Colonic mucosa (tissue), 4 donors: ENCODE measurements around the gene TSHZ1. TPM values are rescaled to one million over a fixed set of nuclear protein-coding genes. Genes with fewer than 3 reads are reported as not detected.

ENCODE experiments used
- DNase-seq: peaks from one replicate; pipeline ENCODE4 v3.0.0-alpha.2; 2020
- H3K27ac ChIP-seq: fragments of 200-600 bp; one replicate; pipeline ENCODE4 v1.8.0; 2021
- H3K27me3 ChIP-seq: fragments of 200-600 bp; one replicate; pipeline ENCODE4 v1.8.0; 2021
- H3K36me3 ChIP-seq: fragments of 200-600 bp; one replicate; pipeline ENCODE4 v1.8.0; 2021
- H3K4me1 ChIP-seq: fragments of 200-600 bp; one replicate; pipeline ENCODE4 v1.8.0; 2021; ENCODE audit warnings: mild to moderate bottlenecking
- H3K4me3 ChIP-seq: fragments of 200-600 bp; one replicate; pipeline ENCODE4 v1.8.0; 2021
- H3K9ac ChIP-seq, 2 donors: one replicate each; pipeline ENCODE4 v1.7.0; 2013; ENCODE audit warnings: control low read depth in 2 of 2, low read depth in 2 of 2, low read length in 2 of 2
- H3K9me3 ChIP-seq: fragments of 200-600 bp; one replicate; pipeline ENCODE4 v1.8.0; 2021
- CTCF ChIP-seq: fragments of 200-600 bp; IDR thresholded peaks from one replicate; pipeline ENCODE4 v1.8.0; 2022; ENCODE audit warnings: antibody characterized with exemption, mild to moderate bottlenecking
- intact Hi-C: fragments of 100-400 bp; cut with DNase I; formaldehyde crosslinking; loops from one replicate; pipeline ENCODE4 v1.14.1; 2022
- total RNA-seq, 2 donors: library from RNA; stranded (reverse); fragmentation: NEBNext Ultra II Directional in 1 of 2; extraction: Animal tissue kit (Norgen Biotek cat#: 25700) in 1 of 2; gene quantifications; one replicate each; pipeline ENCODE4 v1.2.1, GENCODE V29; 2021
- donor health status: healthy.
- donor health status: DM: no; HTN: no; CAD: no.
- donor health status: DM: no; HTN: no; CAD: no.

Gene TSHZ1
- total RNA-seq = 10 to 100 TPM; 16.6 to 34.3 TPM

- Histone ChIP-seq H3K27ac (peak within 1 kb of the TSS; percentile 99), H3K9ac (peak within 1 kb of the TSS; percentile 88 to 97), H3K27me3 (no peaks in the 10 kb centered on the region), H3K9me3 (no peaks in the 10 kb centered on the region), H3K4me3 (peak within 1 kb of the TSS; percentile 87), H3K4me1 (peaks cover 28% of the 10 kb centered on the region), H3K36me3 (no peaks in the 10 kb centered on the region)
- DNase-seq = peak; percentile 91
- intact Hi-C loops = no loop called here
- TF ChIP-seq CTCF = no peak
Observed at GRCh38 chr18:75210274-75211001, at the start of gene TSHZ1. Gene TSHZ1, plus strand, starts transcription at chr18:75210797. Its CDS starts 1,080 bp downstream, at chr18:75211877.

GRCh38 chr18:75161256-75162028 lies 49.2 kb upstream of the TSHZ1 start:
- DNase-seq = peak; percentile 53
- peak; percentile 13 for TF ChIP-seq CTCF
- Histone ChIP-seq H3K4me3 (peak overlapping the region; percentile 53), H3K36me3 (no peaks in the 10 kb centered on the region), H3K9me3 (no peaks in the 10 kb centered on the region), H3K9ac (peak overlapping the region; percentile 57 to 67), H3K27ac (no peak overlapping the region), H3K4me1 (no peaks in the 10 kb centered on the region), H3K27me3 (no peaks in the 10 kb centered on the region)
- intact Hi-C loops = loop anchor here (10.0 kb wide), 1 partner anchor 323 kb away; no protein-coding TSS in a partner anchor

GRCh38 chr18:75162467-75162866 lies 48.1 kb upstream of the TSHZ1 start:
- intact Hi-C loops = loop anchor here (10.0 kb wide), 1 partner anchor 322 kb away; no protein-coding TSS in a partner anchor
- no peaks in the 10 kb centered on the region for H3K4me1 ChIP-seq
- no peak for TF ChIP-seq CTCF
- no peak overlapping the region for H3K9ac ChIP-seq
- H3K9me3 ChIP-seq = no peaks in the 10 kb centered on the region
- no peak overlapping the region for H3K27ac ChIP-seq
- H3K36me3 ChIP-seq = no peaks in the 10 kb centered on the region
- DNase-seq = no peak
- H3K27me3 ChIP-seq = no peaks in the 10 kb centered on the region
- H3K4me3 ChIP-seq = no peak overlapping the region

GRCh38 chr18:75162978-75163377 lies 47.6 kb upstream of the TSHZ1 start:
- H3K27me3 ChIP-seq = no peaks in the 10 kb centered on the region
- no peaks in the 10 kb centered on the region for H3K9me3 ChIP-seq
- DNase-seq = no peak
- H3K4me3 ChIP-seq = no peak overlapping the region
- H3K27ac ChIP-seq = no peak overlapping the region
- no peak overlapping the region for H3K9ac ChIP-seq
- no peaks in the 10 kb centered on the region for H3K4me1 ChIP-seq
- no peak for TF ChIP-seq CTCF
- intact Hi-C loops = loop anchor here (10.0 kb wide), 1 partner anchor 322 kb away; no protein-coding TSS in a partner anchor
- H3K36me3 ChIP-seq = no peaks in the 10 kb centered on the region

GRCh38 chr18:75163736-75164135 lies 46.9 kb upstream of the TSHZ1 start:
- intact Hi-C loops = loop anchor here (10.0 kb wide), 1 partner anchor 321 kb away; no protein-coding TSS in a partner anchor
- Histone ChIP-seq H3K36me3 (no peaks in the 10 kb centered on the region), H3K9me3 (no peaks in the 10 kb centered on the region), H3K27me3 (no peaks in the 10 kb centered on the region), H3K9ac (no peak overlapping the region), H3K27ac (no peak overlapping the region), H3K4me3 (no peak overlapping the region), H3K4me1 (no peaks in the 10 kb centered on the region)
- TF ChIP-seq CTCF = no peak
- no peak for DNase-seq
